Adrenal gland (tissue), 5 donors: ENCODE data around the gene ETV3L.
"Not testable (repeated sequence)": the region's sequence is repeated elsewhere in the genome, so short reads cannot be mapped to it uniquely, and the experiment has no call there.

Experiments used
- POLR2A ChIP-seq, 2 donors: fragments of 450-650 bp; IDR thresholded peaks; one replicate each; pipeline ENCODE4 v1.6.1; 2017; ENCODE audit warnings: antibody characterized with exemption in 2 of 2, mild to moderate bottlenecking in 2 of 2, moderate library complexity in 1 of 2
- TF ChIP-seq, protein P1 (sequence below), 6 experiments: fragments of 450-650 bp in 4 of 6; fragments of 200-600 bp in 2 of 6; sonication (generic) in 1 of 6; IDR thresholded peaks; 1 replicate in 5 of 6; 2 replicates in 1 of 6; pipeline versions ENCODE4 v1.5.1 to v1.8.0; 2016 to 2021; ENCODE audit warnings: antibody characterized with exemption in 6 of 6, mild to moderate bottlenecking in 2 of 6, moderate library complexity in 1 of 6
- donor health status: DM: no; HTN: no; CAD: no.

- TF ChIP-seq, protein P1, sequence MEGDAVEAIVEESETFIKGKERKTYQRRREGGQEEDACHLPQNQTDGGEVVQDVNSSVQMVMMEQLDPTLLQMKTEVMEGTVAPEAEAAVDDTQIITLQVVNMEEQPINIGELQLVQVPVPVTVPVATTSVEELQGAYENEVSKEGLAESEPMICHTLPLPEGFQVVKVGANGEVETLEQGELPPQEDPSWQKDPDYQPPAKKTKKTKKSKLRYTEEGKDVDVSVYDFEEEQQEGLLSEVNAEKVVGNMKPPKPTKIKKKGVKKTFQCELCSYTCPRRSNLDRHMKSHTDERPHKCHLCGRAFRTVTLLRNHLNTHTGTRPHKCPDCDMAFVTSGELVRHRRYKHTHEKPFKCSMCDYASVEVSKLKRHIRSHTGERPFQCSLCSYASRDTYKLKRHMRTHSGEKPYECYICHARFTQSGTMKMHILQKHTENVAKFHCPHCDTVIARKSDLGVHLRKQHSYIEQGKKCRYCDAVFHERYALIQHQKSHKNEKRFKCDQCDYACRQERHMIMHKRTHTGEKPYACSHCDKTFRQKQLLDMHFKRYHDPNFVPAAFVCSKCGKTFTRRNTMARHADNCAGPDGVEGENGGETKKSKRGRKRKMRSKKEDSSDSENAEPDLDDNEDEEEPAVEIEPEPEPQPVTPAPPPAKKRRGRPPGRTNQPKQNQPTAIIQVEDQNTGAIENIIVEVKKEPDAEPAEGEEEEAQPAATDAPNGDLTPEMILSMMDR (IDR thresholded peaks at IDR 0.05) = not testable (repeated sequence)
- TF ChIP-seq POLR2A (IDR thresholded peaks at IDR 0.05) = not testable (repeated sequence)
These were observed 43.9 kb downstream of the ETV3L start for GRCh38 chr1:157055729-157056128.
